GM18868 (cell line): ENCODE data around the gene GPC6.
"Not testable (repeated sequence)": the region's sequence is repeated elsewhere in the genome, so short reads cannot be mapped to it uniquely, and the experiment has no call there.

Experiments
- ATAC-seq: cut with Tn5 transposase; IDR thresholded peaks from one replicate; pipeline ENCODE4 v1.9.1; 2021; ENCODE audit warnings: mild to moderate bottlenecking, moderate library complexity; ENCODE audit not compliant: unreplicated experiment

The GPC6 gene

DNA sequence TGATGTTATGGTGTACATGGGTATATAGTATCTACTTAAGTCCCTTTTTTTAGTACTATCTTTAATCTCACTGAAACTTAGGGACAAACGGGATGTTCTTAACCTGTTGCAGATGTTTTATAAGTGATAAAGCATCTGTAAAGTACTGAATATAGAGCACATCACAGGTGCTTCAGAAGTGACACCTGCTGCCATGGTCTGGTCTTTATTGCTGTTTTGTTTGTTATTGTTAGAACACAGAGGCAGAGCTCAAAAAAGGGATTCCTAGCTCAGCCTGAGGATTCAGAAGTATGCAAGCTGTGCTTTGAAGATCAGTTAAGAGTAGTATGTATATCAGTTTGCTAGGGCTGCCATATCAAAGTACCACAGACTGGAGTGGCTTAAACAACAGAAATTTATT, 1033.4 kb downstream of the GPC6 start:
- no peak for ATAC-seq

DNA sequence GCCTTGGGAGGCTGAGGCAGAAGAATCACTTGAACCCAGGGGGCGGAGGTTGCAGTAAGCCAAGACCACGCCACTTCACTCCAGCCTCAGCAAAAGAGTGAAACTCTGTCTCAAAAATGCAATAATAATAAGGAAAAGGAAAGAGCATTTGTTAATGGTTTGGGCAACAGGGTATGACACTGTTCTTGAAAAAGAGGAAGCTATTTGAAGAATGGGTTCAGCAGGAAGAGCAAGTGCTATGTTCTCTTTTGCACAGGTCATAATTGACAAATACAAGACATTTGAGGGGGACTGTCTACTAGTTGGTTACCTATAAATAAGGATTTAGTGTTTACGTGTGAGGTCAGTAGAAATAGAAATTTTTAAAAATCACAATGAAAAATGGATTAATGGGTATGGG, 1034.6 kb downstream of the GPC6 start:
- no peak for ATAC-seq

DNA sequence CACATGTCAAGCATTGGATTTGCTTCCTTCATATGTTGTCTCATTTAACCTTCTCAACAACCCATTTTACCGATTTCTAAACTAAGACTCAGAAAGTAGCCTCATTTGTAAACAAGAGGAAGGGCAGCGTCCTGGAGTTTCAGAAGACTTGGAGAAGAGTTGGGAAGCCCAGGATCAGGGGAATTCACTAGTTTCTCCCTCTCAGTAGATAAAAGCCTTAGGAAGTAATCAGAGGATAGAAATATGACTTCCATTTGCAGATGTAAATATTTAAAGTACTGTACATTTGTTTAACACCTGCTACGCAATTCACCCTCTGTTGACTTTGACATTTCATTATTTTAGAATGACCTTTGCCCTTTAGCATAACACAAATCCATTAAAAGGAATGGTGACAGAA, 1036.4 kb downstream of the GPC6 start:
- no peak for ATAC-seq

DNA sequence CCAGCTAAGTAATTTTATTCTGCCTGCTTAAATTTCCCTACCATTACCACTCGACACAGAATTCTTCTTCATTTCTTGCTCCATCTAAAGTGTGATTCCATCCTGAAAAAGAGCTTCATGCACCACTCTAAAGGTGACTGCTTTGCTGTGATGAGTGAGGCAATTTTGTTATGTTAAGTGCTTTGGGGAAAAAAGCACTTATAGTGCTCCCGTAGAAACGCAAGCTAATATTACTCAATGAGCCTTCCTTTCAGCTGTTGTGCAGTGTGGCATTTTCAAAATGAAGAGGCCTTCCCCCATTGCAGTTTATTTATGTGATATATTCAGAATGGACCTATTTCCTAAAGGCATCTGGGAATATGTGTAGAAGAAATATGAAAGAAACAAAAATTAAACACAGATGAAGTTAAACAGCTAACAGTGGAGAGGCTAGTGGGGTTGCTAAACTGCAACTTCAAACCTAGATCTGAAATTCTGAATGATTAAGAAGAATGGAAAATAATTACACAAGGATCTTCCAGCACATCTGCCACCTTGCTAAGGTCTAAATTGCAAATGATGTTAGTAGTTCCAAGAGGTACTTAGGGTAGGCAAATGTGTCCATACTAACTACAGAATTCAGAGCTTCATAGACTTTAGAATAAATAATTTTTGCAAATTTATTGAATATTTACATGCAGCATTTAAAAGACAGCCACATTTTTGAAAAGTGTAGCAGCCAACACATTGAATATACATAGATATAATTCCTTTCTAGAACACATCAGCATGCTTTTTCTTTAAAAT, 1041.2 kb downstream of the GPC6 start:
- no peak for ATAC-seq

DNA sequence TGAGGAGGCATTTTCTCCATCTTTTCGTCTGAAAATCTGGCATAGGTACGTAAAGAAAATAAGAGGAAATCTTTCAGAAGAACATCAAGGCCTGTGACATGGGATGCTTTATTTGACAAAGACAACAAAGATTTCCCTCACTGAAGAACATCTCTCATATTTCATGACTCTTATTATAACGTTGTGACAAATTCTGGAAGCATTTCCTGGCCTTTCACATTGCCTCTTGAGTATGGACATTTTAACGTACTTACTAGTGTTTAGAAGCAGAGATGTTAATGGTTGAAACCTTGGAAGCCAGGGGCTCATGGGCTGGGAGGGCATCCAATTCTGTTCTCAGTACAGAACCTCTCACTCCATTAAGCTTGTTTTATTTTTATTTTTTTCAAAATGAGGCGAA, 1042.1 kb downstream of the GPC6 start:
- no peak for ATAC-seq

DNA sequence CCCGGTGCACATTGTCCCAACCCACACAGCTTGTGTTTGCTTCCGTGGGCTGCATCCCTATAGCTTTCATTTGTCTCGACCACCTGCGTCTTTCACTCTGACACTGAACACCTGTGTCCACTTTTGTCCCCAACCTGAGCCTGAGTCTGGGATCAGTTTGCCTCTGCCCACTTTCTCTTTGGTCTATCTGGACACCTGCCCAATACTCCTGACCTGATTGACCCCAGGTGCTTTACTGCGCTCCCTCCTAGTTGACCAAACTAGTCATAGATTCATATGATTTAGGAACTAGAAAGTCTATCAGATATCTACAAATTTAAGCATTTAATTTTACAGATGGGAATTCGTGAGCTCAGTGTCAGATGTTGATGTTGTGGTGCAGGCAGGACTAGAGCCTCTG, 1043.0 kb downstream of the GPC6 start:
- ATAC-seq, result no peak

DNA sequence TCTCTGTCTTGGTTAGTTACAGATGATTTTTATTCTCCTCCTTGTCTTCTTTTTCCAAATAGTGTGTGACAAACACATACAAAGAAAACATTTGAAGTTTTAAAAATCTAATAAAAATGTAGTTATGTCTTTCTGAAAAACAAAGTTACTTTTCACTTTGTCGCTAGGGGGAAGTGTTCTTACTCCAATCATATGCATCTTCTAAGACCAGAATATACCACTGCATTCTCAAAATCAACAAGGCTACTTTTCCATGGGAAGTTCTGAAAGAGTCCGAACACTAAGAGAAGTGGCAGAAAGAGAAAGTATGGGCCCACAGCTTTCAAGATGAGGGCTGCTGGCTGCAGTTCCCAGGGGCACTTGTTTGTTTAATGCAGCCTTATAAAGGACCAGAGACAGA, 1043.9 kb downstream of the GPC6 start:
- no peak for ATAC-seq

DNA sequence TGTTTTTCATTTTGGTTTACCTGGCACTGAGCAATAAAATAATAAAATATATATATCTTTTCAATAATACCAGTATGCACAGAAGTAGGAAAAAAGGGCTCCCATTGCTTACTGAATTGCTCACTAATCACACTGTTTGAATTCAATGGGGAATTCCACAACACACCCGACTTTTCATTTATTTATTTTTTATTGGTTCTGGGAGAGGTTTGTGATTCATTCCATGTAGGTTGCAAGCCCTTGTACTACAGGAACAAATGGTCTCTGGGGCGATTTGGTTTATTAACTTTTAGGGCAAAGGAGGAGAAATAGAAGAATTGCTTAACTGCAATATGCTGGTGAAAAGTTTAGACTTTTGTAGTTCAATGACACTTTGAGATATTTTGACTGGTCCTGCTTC, 1045.4 kb downstream of the GPC6 start:
- no peak for ATAC-seq

DNA sequence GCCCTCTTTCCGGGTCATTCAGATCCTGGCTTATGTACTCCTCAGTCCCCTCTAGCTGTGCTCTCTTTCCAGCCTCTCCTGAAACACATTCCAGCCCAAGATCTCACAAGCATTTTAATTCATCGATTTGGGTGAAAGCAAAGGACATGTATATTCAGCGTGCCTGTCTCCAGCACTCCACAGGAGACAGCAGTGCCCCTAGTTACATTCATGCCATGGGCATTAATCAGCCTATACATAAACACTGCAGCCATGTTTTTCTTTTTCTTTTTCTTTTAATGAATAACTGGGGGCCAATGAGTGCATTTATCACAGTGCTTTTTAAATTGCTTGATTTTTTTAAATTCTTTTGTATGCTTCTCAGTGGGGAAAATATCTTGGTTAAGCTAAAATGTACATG, 1053.7 kb downstream of the GPC6 start:
- no peak for ATAC-seq

DNA sequence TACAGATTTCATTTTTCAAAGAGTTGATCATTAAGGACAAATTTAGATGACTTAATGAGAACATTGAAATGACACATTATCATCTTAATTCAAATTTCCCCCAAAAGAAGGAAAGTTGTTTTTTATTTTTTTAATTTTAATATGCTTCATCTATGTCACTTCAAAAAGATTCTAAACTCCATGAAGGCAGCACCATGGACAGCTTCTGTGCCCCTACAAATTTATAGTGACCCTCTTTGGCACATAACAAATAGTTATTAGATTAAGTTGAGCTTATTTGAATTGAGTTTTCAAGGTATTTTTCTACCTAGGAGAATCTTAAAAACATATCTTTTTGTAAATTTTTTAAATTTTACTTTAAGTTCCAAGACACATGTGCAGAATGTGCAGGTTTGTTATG, 1054.2 kb downstream of the GPC6 start:
- ATAC-seq, result no peak

DNA sequence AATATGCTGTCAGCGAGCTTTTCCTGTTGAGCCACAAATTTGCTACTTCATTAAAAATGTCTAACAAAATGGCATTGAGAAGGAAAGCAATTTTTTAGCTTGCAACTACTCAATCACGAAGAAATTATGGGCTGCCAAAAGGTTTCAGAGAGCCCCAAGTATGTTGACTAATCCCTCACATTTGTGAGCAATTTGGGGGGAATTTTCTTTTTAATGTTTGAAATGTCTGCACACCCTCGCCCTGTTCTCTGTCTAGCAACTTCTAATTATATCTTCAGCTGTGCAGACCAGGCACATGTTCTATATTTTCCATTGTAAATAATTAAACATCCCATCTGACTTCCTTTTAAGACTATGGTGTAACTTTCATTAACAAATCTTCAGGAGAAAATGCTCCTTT, 1060.0 kb downstream of the GPC6 start:
- no peak for ATAC-seq

DNA sequence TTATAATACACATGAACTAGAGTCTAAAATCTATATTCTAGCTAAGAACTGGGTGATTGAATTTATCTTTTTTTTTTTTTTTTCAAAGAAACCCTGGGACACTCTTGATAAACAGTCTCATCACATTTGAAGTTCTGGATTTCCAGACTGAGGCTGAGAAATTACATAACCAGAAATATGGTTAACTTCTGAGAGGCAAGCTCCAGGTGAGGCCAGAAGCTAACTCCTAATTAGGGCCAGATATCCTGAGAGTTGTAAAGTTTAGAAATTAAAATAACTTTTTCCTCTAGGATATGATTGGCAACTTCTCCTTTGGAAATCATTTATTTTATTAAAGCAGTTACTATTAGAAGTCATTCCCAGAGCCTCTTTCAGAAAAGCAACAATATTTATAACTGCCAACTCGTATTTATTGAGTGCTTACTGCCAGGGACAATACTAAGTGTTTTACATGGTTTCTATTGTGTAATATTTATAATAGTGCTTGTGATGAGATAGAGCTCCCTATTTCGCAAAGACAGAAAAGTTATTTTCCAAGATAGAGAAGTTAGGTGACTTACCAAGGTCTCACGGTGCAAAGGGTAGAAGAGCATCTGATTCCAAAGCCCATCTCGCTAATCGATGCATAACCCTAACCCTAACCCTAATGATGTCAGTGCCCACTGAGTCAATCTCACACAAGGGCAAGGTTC, 1065.2 kb downstream of the GPC6 start:
- ATAC-seq, result no peak

DNA sequence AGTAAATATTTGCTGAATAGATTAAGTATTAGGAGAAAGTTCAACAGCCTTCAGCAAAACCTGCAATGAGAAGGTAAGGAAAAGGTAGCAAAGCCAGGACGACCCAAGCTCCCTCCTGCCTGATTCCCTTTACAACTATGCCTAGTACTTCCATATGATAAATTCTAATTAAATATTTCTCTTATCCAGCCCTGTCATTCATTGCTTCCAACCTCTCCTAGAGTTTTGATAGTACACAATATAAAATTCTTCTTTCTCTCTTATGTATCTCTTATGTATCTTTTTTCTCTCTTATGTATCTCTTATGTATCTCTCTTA, 1065.7 kb downstream of the GPC6 start:
- no peak for ATAC-seq

DNA sequence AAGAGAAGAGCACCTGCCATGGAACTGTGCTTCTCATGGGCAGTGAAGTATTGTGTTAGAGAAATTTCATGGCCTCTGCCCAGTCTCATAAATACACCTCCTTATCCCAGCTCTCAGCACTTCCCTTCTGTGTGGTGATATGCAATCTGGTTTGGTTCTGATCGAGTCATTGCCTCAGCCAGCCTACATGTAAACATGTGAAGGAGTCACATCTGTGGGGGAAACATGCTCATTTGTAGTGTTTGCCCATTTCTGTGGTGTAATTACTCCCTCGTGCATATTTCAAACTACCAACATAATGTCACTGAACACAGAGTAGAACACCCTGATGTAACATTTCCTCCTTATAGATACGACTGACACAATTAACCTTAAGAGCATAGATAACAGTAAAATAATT, 1069.9 kb downstream of the GPC6 start:
- ATAC-seq, result no peak

DNA sequence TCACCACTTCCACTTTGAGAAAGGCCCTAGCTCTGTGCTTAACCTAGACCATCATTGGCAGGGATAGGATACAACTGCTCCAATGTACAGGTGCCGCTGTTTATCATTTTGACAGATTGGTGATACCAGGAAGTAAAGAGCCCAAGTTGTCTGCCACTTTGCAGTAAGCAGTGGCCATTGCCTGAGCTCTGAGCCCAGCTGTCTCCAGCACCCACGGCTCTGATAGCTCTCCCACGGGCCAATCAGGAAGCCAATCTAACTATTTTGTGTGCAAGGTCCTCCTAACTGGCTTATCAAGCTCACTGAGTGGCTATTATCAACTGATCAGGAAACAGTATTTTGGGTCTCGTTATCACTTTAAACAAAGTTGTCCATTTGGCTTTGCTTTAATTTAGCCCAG, 1071.7 kb downstream of the GPC6 start:
- ATAC-seq, result no peak

DNA sequence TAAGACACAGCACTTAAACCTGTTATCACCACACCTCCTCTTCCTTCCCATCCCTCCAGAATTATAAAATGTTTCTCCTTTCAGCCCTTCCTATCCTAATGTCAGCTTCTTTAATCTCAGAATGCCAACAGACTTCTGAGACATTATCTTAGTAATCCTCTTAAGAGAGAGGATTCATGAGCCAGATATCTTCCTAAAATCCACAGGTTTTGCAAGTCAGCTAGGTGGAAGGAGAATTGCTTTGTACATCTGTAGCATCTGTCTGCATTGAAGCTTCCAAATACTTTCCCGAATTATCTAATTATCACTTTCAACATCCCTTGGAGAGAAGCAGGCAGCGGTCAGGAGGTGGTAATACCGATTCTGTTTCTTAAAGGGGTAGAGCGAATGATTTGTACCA, 1073.8 kb downstream of the GPC6 start:
- no peak for ATAC-seq

DNA sequence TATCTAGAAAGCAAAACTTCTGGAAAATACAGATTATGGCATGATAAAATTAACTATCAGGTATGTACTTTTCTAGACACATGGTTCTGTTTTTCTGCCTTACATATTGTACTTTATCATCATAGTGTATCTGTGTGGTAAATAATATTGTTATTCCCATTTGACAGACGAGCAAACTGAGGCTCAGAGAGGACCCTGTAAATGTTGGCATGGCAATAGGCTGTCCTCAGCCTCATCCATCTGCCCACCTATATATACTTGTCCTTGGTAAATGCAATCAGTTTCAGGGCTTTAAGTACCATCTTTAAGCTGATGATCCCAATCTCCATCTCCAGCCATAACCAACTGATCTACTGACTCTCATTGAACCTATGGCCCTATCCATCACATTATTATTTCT, 1074.9 kb downstream of the GPC6 start:
- ATAC-seq, result no peak

DNA sequence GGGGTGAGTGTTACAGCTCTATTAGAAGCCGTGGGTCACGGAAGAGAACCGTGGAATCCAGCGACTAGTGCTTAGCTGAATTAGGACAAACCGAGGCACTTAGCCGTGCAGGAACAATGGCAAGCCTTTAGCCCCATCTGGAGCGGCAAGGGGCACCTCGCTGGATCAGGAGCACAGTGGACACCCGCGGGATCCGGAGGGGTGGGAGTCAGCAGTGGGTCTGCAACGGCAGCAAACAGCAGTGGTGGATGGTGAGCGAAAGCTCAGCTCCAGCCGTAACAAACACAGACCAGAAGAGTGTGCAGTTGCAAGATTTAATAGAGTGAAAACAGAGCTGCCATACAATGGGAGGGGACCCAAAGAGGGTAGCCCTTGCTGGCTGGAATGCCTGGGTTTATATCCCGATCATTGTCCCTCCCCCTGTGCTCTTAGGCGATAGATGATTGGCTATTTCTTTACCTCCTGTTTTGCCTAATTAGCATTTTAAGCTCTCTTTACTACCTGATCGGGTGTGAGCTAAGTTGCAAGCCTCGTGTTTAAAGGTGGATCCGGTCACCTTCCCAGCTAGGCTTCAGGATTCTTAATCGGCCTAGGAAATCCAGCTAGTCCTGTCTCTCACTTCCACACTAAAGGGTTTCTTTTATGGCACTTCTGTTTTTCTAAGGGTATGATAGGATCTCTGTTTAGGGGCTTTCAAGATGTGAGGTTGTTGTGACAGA, 1076.4 kb downstream of the GPC6 start:
- ATAC-seq, result not testable (repeated sequence)

DNA sequence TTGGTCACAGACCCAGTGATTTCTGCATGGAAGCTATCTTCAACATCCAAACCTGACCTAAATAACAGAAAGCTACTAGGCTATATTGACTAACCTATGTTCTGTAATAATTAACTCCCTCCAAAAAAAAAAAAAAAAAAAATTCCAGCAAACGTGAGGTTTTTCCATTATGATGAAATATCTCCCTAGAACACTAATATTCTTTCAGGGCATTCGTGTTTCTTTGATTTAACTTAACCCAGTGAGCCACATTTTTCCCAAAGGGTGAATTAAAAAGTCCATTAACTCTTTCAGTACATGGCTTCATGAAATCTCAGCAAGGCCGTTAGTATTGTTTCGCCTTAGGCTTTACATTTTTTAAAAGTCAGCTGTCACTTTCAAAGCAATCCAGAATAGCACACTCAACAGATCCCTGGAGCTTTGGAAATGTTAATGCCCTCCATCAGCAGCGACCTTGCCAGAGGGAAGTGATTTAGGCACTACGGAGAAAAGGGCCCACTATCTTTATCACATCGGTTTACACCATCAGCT, 1077.1 kb downstream of the GPC6 start:
- no peak for ATAC-seq

DNA sequence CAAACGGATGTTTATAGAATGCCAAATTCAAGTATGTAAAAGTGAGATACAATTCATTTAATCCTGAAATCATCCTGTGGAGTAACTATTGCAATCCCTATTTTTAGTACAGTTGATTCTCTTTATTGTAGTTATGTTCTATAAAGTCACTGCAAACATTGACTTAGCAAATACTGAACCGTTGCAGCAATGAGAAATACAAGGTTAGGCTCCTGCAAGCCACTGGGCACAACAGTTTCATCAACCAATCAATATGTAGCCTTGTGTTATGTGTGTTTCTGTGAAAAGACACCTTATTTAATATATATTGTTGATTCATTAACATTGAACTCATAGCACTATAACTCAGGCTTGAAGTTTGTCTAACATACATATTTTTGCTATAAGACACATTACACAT, 1078.4 kb downstream of the GPC6 start:
- no peak for ATAC-seq

DNA sequence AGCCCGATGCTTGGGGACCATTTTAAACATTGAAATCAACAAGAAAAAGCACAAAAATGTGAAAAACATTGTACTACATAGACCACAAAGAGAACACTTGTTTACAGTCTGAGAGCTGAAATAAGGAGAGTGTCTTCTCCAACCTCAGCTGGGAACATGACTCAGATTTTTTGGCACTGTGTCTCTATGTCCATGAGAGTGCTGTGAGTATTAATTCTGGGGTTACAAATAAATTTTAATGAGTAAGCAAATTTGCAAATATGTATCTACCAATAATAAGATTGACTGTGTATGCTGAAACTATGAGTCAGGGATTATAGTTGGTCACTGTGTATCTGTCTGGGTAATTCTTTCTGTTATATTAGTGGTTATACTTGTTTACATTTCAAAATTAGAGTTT, 1078.9 kb downstream of the GPC6 start:
- no peak for ATAC-seq

DNA sequence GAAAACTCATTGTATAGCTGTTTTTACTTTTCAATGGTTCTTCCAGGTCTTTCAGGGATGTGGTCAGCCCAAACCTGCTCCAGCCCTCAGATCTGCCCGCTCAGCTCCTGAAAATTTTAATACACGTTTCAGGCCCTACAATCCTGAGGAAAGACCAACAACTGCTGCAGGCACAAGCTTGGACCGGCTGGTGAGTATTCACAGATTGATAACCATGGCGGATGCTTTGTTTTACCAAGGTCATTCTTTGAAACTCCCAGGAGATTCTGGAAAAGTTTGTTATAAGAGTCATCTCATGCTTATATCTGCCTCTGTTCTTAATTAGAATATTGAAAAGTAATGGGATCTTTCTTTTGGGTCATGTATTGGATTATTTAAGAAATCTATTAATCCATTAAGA, 1079.3 kb downstream of the GPC6 start:
- ATAC-seq, result no peak
